C4-2B (cell line): ENCODE data around the gene NMNAT3.

Experiments used
- CTCF ChIP-seq: fragments of 450-650 bp; conservative IDR thresholded peaks from 2 replicates; pipeline ENCODE4 v1.5.1; 2017; ENCODE audit warnings: mild to moderate bottlenecking
- ZFX ChIP-seq: fragments of 450-650 bp; IDR thresholded peaks from 2 replicates; pipeline ENCODE4 v1.6.1; 2017

- no peak for TF ChIP-seq CTCF
- no peak for TF ChIP-seq ZFX
These were observed 57.3 kb downstream of the NMNAT3 start for GRCh38 chr3:139620438-139620837.
